Keratinocyte (primary cell): ENCODE results near the gene SPRY4. TPM values are rescaled to one million over a fixed set of nuclear protein-coding genes. Genes with fewer than 3 reads are reported as not detected.

ENCODE experiments used
- DNase-seq: peaks from one replicate; pipeline ENCODE4 v3.0.0-alpha.2; 2011; ENCODE audit warnings: low read depth, missing footprints, low spot score
- FAIRE-seq: peaks from 2 replicates; lab custom pipeline; 2011; peaks lifted over from hg19 to GRCh38; lab: Jason Lieb, UNC
- H2AFZ ChIP-seq: 2 replicates; pipeline ENCODE4 v1.6.0; 2012; ENCODE audit warnings: low read length, control low read depth, inconsistent platforms; ENCODE audit not compliant: control insufficient read depth
- H3K27ac ChIP-seq: 2 replicates; pipeline ENCODE4 v1.5.1; 2011; ENCODE audit warnings: low read length; ENCODE audit not compliant: control insufficient read depth, insufficient read depth
- H3K27me3 ChIP-seq: 3 replicates; pipeline ENCODE4 v1.6.0; 2011; ENCODE audit warnings: low read length; ENCODE audit not compliant: control insufficient read depth, insufficient read depth; ENCODE audit errors: extremely low read depth
- H3K36me3 ChIP-seq, 2 experiments: 2 replicates in 1 of 2; 3 replicates in 1 of 2; pipeline ENCODE4 v1.5.1; 2011; ENCODE audit warnings: low read length in 2 of 2, mild to moderate bottlenecking in 1 of 2; ENCODE audit not compliant: control insufficient read depth in 2 of 2, insufficient read depth in 2 of 2; ENCODE audit errors: extremely low read depth in 1 of 2
- H3K4me1 ChIP-seq: 3 replicates; pipeline ENCODE4 v1.5.1; 2011; ENCODE audit warnings: low read length; ENCODE audit not compliant: control insufficient read depth, insufficient read depth; ENCODE audit errors: extremely low read depth
- H3K4me2 ChIP-seq: 3 replicates; pipeline ENCODE4 v1.6.0; 2011; ENCODE audit warnings: low read depth, low read length; ENCODE audit not compliant: control insufficient read depth, insufficient read depth; ENCODE audit errors: extremely low read depth
- H3K4me3 ChIP-seq, 3 experiments: fragments of 200-600 bp in 1 of 3; sonication (generic) in 1 of 3; 2 replicates in 2 of 3; 3 replicates in 1 of 3; pipeline ENCODE4 v1.5.1; 2011 to 2016; ENCODE audit warnings: low read length in 3 of 3, mild to moderate bottlenecking in 3 of 3, control low read depth in 2 of 3, inconsistent platforms in 1 of 3, low read depth in 1 of 3, mixed read lengths in 1 of 3, mixed run types in 1 of 3, moderate library complexity in 1 of 3; ENCODE audit not compliant: control insufficient read depth in 2 of 3, insufficient read depth in 2 of 3; ENCODE audit errors: extremely low read depth in 1 of 3
- H3K79me2 ChIP-seq: 2 replicates; pipeline ENCODE4 v1.6.0; 2012; ENCODE audit warnings: low read length; ENCODE audit not compliant: control insufficient read depth, insufficient read depth
- H3K9ac ChIP-seq: 3 replicates; pipeline ENCODE4 v1.6.0; 2011; ENCODE audit warnings: low read length; ENCODE audit not compliant: control insufficient read depth, insufficient read depth; ENCODE audit errors: extremely low read depth
- H3K9me1 ChIP-seq: 3 replicates; pipeline ENCODE4 v1.6.0; 2011; ENCODE audit warnings: low read length; ENCODE audit not compliant: control insufficient read depth, insufficient read depth; ENCODE audit errors: extremely low read depth
- H3K9me3 ChIP-seq: 2 replicates; pipeline ENCODE4 v1.5.1; 2012; ENCODE audit warnings: low read depth, low read length; ENCODE audit not compliant: control insufficient read depth
- H4K20me1 ChIP-seq: 3 replicates; pipeline ENCODE4 v1.6.0; 2011; ENCODE audit warnings: low read length; ENCODE audit not compliant: control insufficient read depth, insufficient read depth; ENCODE audit errors: extremely low read depth
- EZH2 ChIP-seq: IDR thresholded peaks from one replicate; pipeline ENCODE4 v1.6.1; 2012; ENCODE audit warnings: inconsistent platforms, mild to moderate bottlenecking, low read length, moderate library complexity
- dilution Hi-C: fragments of 300-500 bp; cut with MboI; formaldehyde crosslinking; loops from one replicate; pipeline ENCODE4 v1.7.0; 2020; ENCODE audit warnings: low sequenced_read_pairs; ENCODE audit not compliant: extremely low pct_ligation_motif_present
- polyA plus RNA-seq, 5 experiments: library from polyadenylated mRNA; depleted of rRNA in 3 of 5; stranded (reverse) in 3 of 5; stranded (forward) in 1 of 5; unstranded in 1 of 5; fragments of >200 nt; gene quantifications; 1 replicate in 1 of 5; 2 replicates in 3 of 5; 3 replicates in 1 of 5; pipeline versions ENCODE4 v1.2.1 to v1.2.3, GENCODE V29; 2011 to 2012; ENCODE audit warnings: missing spikeins in 2 of 5, low read depth in 1 of 5, low replicate concordance in 1 of 5
- TF ChIP-seq, protein P1 (sequence below), 3 experiments: IDR thresholded peaks in 1 of 3; conservative IDR thresholded peaks in 1 of 3; optimal IDR thresholded peaks in 1 of 3; 2 replicates in 2 of 3; 3 replicates in 1 of 3; pipeline versions ENCODE3 to v1.5.1; 2011; ENCODE audit warnings: low read length in 3 of 3, mild to moderate bottlenecking in 3 of 3, moderate library complexity in 2 of 3, control low read depth in 1 of 3, inconsistent platforms in 1 of 3; ENCODE audit not compliant: insufficient read depth in 2 of 3; ENCODE audit errors: extremely low read depth in 1 of 3

SPRY4 gene
- polyA plus RNA-seq, 1 donor (not counting 4 experiments of a cell fraction or from before 2014, with no cell fraction given) = 10.2 TPM

DNA sequence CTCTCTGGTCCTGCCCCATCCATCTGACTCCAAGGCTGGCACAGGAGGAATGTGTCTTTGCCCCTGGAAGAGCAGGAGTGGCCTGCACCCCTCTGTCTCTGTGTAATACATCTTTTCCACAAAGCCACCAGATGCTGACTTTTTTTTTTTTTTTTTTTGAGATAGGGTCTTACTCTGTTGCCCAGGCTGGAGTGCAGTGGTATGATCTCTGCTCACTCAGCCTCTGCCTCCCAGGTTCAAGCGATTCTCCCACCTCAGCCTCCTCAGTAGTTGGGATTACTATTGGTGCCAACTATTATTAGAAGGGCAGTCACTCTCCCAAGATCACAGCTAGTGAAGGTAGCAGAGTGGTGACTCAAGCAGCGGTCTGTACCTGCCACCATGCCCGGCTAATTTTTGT, 19.6 kb downstream of the SPRY4 start:
- H3K4me1 ChIP-seq = no peaks in the 10 kb centered on the region
- H4K20me1 ChIP-seq = no peaks in the 10 kb centered on the region
- peaks cover 4% of the 10 kb centered on the region in 2 experiments for H3K36me3 ChIP-seq
- H3K4me2 ChIP-seq = no peak overlapping the region
- DNase-seq (no peak), FAIRE-seq (no peak)
- peaks cover 2% of the 10 kb centered on the region for H3K9me1 ChIP-seq
- peaks cover 7% of the 10 kb centered on the region for H3K79me2 ChIP-seq
- no peak overlapping the region for H3K27ac ChIP-seq
- no peaks in the 10 kb centered on the region for H3K9me3 ChIP-seq
- no peak overlapping the region for H3K4me3 ChIP-seq
- no peak overlapping the region for H3K9ac ChIP-seq
- H3K27me3 ChIP-seq = no peaks in the 10 kb centered on the region
- H2AFZ ChIP-seq = no peak overlapping the region
- dilution Hi-C loops = no loop called here
- TF ChIP-seq, protein P1, sequence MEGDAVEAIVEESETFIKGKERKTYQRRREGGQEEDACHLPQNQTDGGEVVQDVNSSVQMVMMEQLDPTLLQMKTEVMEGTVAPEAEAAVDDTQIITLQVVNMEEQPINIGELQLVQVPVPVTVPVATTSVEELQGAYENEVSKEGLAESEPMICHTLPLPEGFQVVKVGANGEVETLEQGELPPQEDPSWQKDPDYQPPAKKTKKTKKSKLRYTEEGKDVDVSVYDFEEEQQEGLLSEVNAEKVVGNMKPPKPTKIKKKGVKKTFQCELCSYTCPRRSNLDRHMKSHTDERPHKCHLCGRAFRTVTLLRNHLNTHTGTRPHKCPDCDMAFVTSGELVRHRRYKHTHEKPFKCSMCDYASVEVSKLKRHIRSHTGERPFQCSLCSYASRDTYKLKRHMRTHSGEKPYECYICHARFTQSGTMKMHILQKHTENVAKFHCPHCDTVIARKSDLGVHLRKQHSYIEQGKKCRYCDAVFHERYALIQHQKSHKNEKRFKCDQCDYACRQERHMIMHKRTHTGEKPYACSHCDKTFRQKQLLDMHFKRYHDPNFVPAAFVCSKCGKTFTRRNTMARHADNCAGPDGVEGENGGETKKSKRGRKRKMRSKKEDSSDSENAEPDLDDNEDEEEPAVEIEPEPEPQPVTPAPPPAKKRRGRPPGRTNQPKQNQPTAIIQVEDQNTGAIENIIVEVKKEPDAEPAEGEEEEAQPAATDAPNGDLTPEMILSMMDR (optimal IDR thresholded peaks at IDR 0.05 in 1 of 3, IDR thresholded peaks at IDR 0.05 in 1 of 3, conservative IDR thresholded peaks at IDR 0.05 in 1 of 3; ENCODE audit: extremely low read depth in 1 of 3, insufficient read depth in 2 of 3, low read length in 3 of 3) = no peak
- TF ChIP-seq EZH2 = no peak

DNA sequence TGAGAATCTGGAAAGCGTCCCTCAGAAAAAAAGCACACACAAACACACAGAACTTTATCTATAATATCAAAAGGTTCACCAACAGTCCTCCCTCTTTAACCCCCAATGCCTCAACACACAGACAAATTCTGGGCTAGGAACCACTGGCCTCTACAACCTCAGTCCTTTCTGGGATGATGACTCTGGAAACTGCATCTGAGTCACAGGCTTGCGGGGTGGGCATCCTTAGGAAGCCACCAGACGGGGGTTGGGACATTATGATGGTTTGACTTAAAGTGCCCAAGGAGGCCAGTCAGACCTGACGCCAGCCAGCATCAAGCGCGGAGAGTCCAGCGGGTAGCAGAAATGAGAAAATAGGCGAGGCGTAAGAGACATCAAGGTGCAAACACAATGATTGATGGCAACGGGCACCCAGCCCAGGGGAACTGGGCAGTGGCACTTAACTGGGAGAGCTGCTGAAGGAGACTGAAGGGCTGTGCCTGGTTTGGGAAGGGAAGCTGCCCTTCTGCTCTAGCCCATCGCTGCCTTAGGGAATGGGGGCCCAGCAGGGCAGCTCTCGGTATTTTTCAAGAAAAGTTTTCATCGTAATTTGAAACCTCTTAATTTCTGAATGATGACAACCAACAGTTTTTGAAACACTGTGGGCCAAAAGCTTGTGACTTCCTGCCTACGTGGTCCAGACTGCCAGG, 20.7 kb downstream of the SPRY4 start:
- Histone ChIP-seq H2AFZ (no peak overlapping the region), H3K4me2 (no peak overlapping the region), H3K9me1 (peaks cover 2% of the 10 kb centered on the region), H3K9ac (no peak overlapping the region), H3K27me3 (no peaks in the 10 kb centered on the region), H3K27ac (no peak overlapping the region), H3K4me3 (no peak overlapping the region), H3K36me3 (peaks cover 0 to 2% of the 10 kb centered on the region in 2 experiments), H3K9me3 (no peaks in the 10 kb centered on the region), H3K4me1 (no peaks in the 10 kb centered on the region), H3K79me2 (peaks cover 1% of the 10 kb centered on the region), H4K20me1 (no peaks in the 10 kb centered on the region)
- FAIRE-seq = no peak
- no peak for TF ChIP-seq EZH2
- TF ChIP-seq, protein P1 (optimal IDR thresholded peaks at IDR 0.05 in 1 of 3, IDR thresholded peaks at IDR 0.05 in 1 of 3, conservative IDR thresholded peaks at IDR 0.05 in 1 of 3; ENCODE audit: extremely low read depth in 1 of 3, insufficient read depth in 2 of 3, low read length in 3 of 3) = no peak
- dilution Hi-C loops = loop anchor here (5.0 kb wide), 1 partner anchor 243 kb away; no protein-coding TSS in a partner anchor
- no peak for DNase-seq
